H9 (cell line): Measurements from ENCODE around the gene SMCHD1. TPM values are rescaled to one million over a fixed set of nuclear protein-coding genes. Genes with fewer than 3 reads are reported as not detected.

Source experiments
- DNase-seq: peaks from one replicate; pipeline ENCODE4 v3.0.0-alpha.2; 2017
- H2AFZ ChIP-seq: one replicate; pipeline ENCODE4 v1.6.1; 2013; ENCODE audit warnings: mild to moderate bottlenecking, low read length, control low read depth, moderate library complexity
- H2AK5ac ChIP-seq: 2 replicates; pipeline ENCODE4 v1.6.1; 2013; ENCODE audit warnings: low read length, control low read depth, mixed read lengths; ENCODE audit not compliant: insufficient read length
- H2BK120ac ChIP-seq: one replicate; pipeline ENCODE4 v1.6.1; 2013; ENCODE audit warnings: low read depth, mild to moderate bottlenecking, low read length, control low read depth, inconsistent platforms; ENCODE audit not compliant: poor library complexity, severe bottlenecking
- H2BK12ac ChIP-seq: 2 replicates; pipeline ENCODE4 v1.6.1; 2013; ENCODE audit warnings: low read length, control low read depth, mixed read lengths, low read depth; ENCODE audit not compliant: insufficient read length
- H2BK15ac ChIP-seq: 2 replicates; pipeline ENCODE4 v1.6.1; 2013; ENCODE audit warnings: low read depth, low read length, control low read depth
- H2BK20ac ChIP-seq: one replicate; pipeline ENCODE4 v1.6.1; 2013; ENCODE audit warnings: low read depth, mild to moderate bottlenecking, low read length, control low read depth, inconsistent platforms; ENCODE audit not compliant: poor library complexity, severe bottlenecking
- H2BK5ac ChIP-seq: 2 replicates; pipeline ENCODE4 v1.6.1; 2013; ENCODE audit warnings: low read length, control low read depth, mixed read lengths; ENCODE audit not compliant: insufficient read length
- H3K14ac ChIP-seq: 2 replicates; pipeline ENCODE4 v1.6.1; 2013; ENCODE audit warnings: low read length, control low read depth; ENCODE audit not compliant: insufficient read depth
- H3K18ac ChIP-seq: 2 replicates; pipeline ENCODE4 v1.6.1; 2013; ENCODE audit warnings: low read depth, mild to moderate bottlenecking, mixed read lengths, low read length, control low read depth; ENCODE audit not compliant: insufficient read length
- H3K23ac ChIP-seq: 2 replicates; pipeline ENCODE4 v1.6.1; 2013; ENCODE audit warnings: low read length, control low read depth, mixed read lengths, low read depth; ENCODE audit not compliant: insufficient read length
- H3K23me2 ChIP-seq: 2 replicates; pipeline ENCODE4 v1.6.1; 2013; ENCODE audit warnings: low read depth, mild to moderate bottlenecking, mixed read lengths, low read length, control low read depth; ENCODE audit not compliant: insufficient read length, poor library complexity, severe bottlenecking
- H3K27ac ChIP-seq: 2 replicates; pipeline ENCODE4 v1.5.1; 2013; ENCODE audit warnings: low read length, control low read depth, mixed read lengths, low read depth; ENCODE audit not compliant: insufficient read length
- H3K27me3 ChIP-seq: 2 replicates; pipeline ENCODE4 v1.6.1; 2013; ENCODE audit warnings: low read length, control low read depth, inconsistent platforms; ENCODE audit not compliant: insufficient read depth
- H3K4ac ChIP-seq: 2 replicates; pipeline ENCODE4 v1.6.1; 2013; ENCODE audit warnings: low read depth, mild to moderate bottlenecking, control low read depth, inconsistent platforms, low read length, moderate library complexity
- H3K4me1 ChIP-seq: 2 replicates; pipeline ENCODE4 v1.6.1; 2013; ENCODE audit warnings: low read length, control low read depth, inconsistent platforms; ENCODE audit not compliant: insufficient read depth
- H3K4me2 ChIP-seq: 2 replicates; pipeline ENCODE4 v1.6.1; 2013; ENCODE audit warnings: low read length, control low read depth, mixed read lengths; ENCODE audit not compliant: insufficient read length, insufficient read depth
- H3K56ac ChIP-seq: 2 replicates; pipeline ENCODE4 v1.6.1; 2013; ENCODE audit warnings: low read depth, mild to moderate bottlenecking, mixed read lengths, low read length, control low read depth; ENCODE audit not compliant: insufficient read length
- H3K79me1 ChIP-seq: 2 replicates; pipeline ENCODE4 v1.6.1; 2013; ENCODE audit warnings: low read depth, mild to moderate bottlenecking, moderate library complexity, low read length, control low read depth, inconsistent platforms; ENCODE audit not compliant: insufficient read depth, poor library complexity, severe bottlenecking
- H3K79me2 ChIP-seq: 2 replicates; pipeline ENCODE4 v1.6.1; 2013; ENCODE audit warnings: low read length, control low read depth, inconsistent platforms; ENCODE audit not compliant: insufficient read depth
- H3K9ac ChIP-seq: 2 replicates; pipeline ENCODE4 v1.6.1; 2013; ENCODE audit warnings: low read length, control low read depth, mixed read lengths; ENCODE audit not compliant: insufficient read length; ENCODE audit errors: extremely low read depth
- H3K9me3 ChIP-seq: one replicate; pipeline ENCODE4 v1.6.1; 2013; ENCODE audit warnings: low read depth, low read length, inconsistent platforms; ENCODE audit not compliant: control insufficient read depth
- H3T11ph ChIP-seq: one replicate; pipeline ENCODE4 v1.6.1; 2013; ENCODE audit warnings: mild to moderate bottlenecking, low read length, control low read depth, inconsistent platforms
- H4K20me1 ChIP-seq: one replicate; pipeline ENCODE4 v1.6.1; 2013; ENCODE audit not compliant: control insufficient read depth, insufficient read length, insufficient read depth
- H4K5ac ChIP-seq: 2 replicates; pipeline ENCODE4 v1.6.1; 2013; ENCODE audit warnings: low read depth, mild to moderate bottlenecking, mixed read lengths, low read length, control low read depth; ENCODE audit not compliant: insufficient read length
- H4K8ac ChIP-seq: replicated peaks from 2 replicates; pipeline ENCODE4 v1.6.1; 2013; ENCODE audit warnings: low read length, control low read depth, mixed read lengths, low read depth; ENCODE audit not compliant: insufficient read length
- H4K91ac ChIP-seq: 2 replicates; pipeline ENCODE4 v1.6.1; 2013; ENCODE audit warnings: low read depth, mild to moderate bottlenecking, moderate library complexity, mixed read lengths, low read length, control low read depth; ENCODE audit not compliant: insufficient read length
- H3K27ac Mint-ChIP-seq, 3 experiments: 2 replicates in 2 of 3; 3 replicates in 1 of 3; pipeline ENCODE4 v1.8.0; 2020 to 2021; ENCODE audit warnings: mixed read lengths in 3 of 3, mild to moderate bottlenecking in 1 of 3, moderate library complexity in 1 of 3
- H3K27me3 Mint-ChIP-seq: 2 replicates; pipeline ENCODE4 v1.8.0; 2021; ENCODE audit warnings: low read depth, mild to moderate bottlenecking, moderate library complexity, mixed read lengths
- H3K36me3 Mint-ChIP-seq, 3 experiments: 2 replicates in 2 of 3; 3 replicates in 1 of 3; pipeline ENCODE4 v1.8.0; 2020 to 2021; ENCODE audit warnings: low read depth in 3 of 3, mixed read lengths in 3 of 3; ENCODE audit not compliant: insufficient read depth in 1 of 3
- H3K4me1 Mint-ChIP-seq, 2 experiments: 2 replicates each; pipeline ENCODE4 v1.8.0; 2020; ENCODE audit warnings: mixed read lengths in 2 of 2
- H3K4me3 Mint-ChIP-seq, 2 experiments: 2 replicates in 1 of 2; 3 replicates in 1 of 2; pipeline ENCODE4 v1.8.0; 2020 to 2021; ENCODE audit warnings: mild to moderate bottlenecking in 2 of 2, mixed read lengths in 2 of 2, moderate library complexity in 1 of 2
- H3K9me3 Mint-ChIP-seq, 2 experiments: 2 replicates in 1 of 2; 3 replicates in 1 of 2; pipeline ENCODE4 v1.8.0; 2020; ENCODE audit warnings: mild to moderate bottlenecking in 2 of 2, mixed read lengths in 2 of 2, moderate library complexity in 1 of 2
- CTCF ChIP-seq: fragments of 200-600 bp; sonication (generic); conservative IDR thresholded peaks from 3 replicates; pipeline ENCODE4 v1.8.0; 2021; ENCODE audit warnings: antibody characterized with exemption, mild to moderate bottlenecking
- WGBS: extraction: QIAGEN DNeasy Blood & Tissue Kit; methylation state at CpG from one replicate; pipeline ENCODE4 v1.1.7; 2013; ENCODE audit warnings: missing lambda C conversion rate, low lambda C conversion rate, mixed read lengths; ENCODE audit not compliant: insufficient read length; ENCODE audit errors: extremely low coverage; 5-methylcytosine and 5-hydroxymethylcytosine counted together
- total RNA-seq: library from RNA; stranded (reverse); gene quantifications from 2 replicates; pipeline ENCODE4 v1.2.1, GENCODE V29; 2021

Gene SMCHD1
- total RNA-seq, 1 experiment from 2014 or later = 53.5 TPM

- peaks cover 14 to 16% of the 10 kb centered on the region in 2 experiments for H3K4me1 Mint-ChIP-seq
- Histone ChIP-seq H3K14ac (no peak within 1 kb of the TSS; the same call in 1 of the 2 replicates), H3K79me1 (no peaks in the 10 kb centered on the region), H3K9me3 (no peaks in the 10 kb centered on the region), H3K27me3 (peaks cover 37% of the 10 kb centered on the region; the same call in 1 of the 2 replicates), H4K91ac (no peak within 1 kb of the TSS), H3K56ac (no peak within 1 kb of the TSS), H2BK15ac (no peak within 1 kb of the TSS), H3K4me2 (peak within 1 kb of the TSS; percentile 65), H2AFZ (no peak within 1 kb of the TSS), H3K4me1 (no peaks in the 10 kb centered on the region), H4K5ac (no peak within 1 kb of the TSS), H3K27ac (no peak within 1 kb of the TSS), H3K23me2 (peaks cover 7% of the 10 kb centered on the region), H3K79me2 (no peaks in the 10 kb centered on the region), H3K18ac (no peak within 1 kb of the TSS), H3T11ph (no peak within 1 kb of the TSS), H2BK5ac (no peak within 1 kb of the TSS), H3K4ac (no peak within 1 kb of the TSS), H4K8ac (no peak within 1 kb of the TSS), H2BK120ac (no peak within 1 kb of the TSS), H3K23ac (no peak within 1 kb of the TSS), H4K20me1 (no peaks in the 10 kb centered on the region), H2BK12ac (no peak within 1 kb of the TSS), H3K9ac (no peak within 1 kb of the TSS), H2BK20ac (no peak within 1 kb of the TSS), H2AK5ac (no peak within 1 kb of the TSS)
- no peaks in the 10 kb centered on the region for H3K9me3 Mint-ChIP-seq
- H3K4me3 Mint-ChIP-seq = peak within 1 kb of the TSS; percentile 82 to 94
- no peaks in the 10 kb centered on the region for H3K36me3 Mint-ChIP-seq
- no peak for TF ChIP-seq CTCF
- WGBS = no CpG with 5 or more reads among the region's 80 CpGs
- peak; percentile 64 for DNase-seq
- H3K27ac Mint-ChIP-seq = 0 out of 7 replicates have a peak within 1 kb of the TSS, but pooled peaks of 1 of the 3 experiments have one; percentile 53
- H3K27me3 Mint-ChIP-seq = peaks cover 70% of the 10 kb centered on the region
These were observed 191.2 kb downstream of the SMCHD1 start, which contains the start of gene EMILIN2 for GRCh38 chr18:2846636-2847316. TSS of gene EMILIN2 (plus strand) at chr18:2847006. CDS start at chr18:2847189, 183 bp downstream.
